Thyroid gland (tissue), 4 donors: ENCODE results near the gene VAMP8. TPM values are rescaled to one million over a fixed set of nuclear protein-coding genes. Genes with fewer than 3 reads are reported as not detected.
A peak's percentile ranks its signal among the peaks of the same experiment; 100 is the strongest.

Experiments used
- DNase-seq, 2 donors: peaks; one replicate each; pipeline ENCODE4 v3.0.0-alpha.2; 2019
- H3K27ac ChIP-seq, 3 donors: fragments of 200-600 bp; sonication (generic); 1 replicate in 2 of 3; 2 replicates in 1 of 3; pipeline ENCODE4 v1.5.1; 2016 to 2019; ENCODE audit warnings: mild to moderate bottlenecking in 1 of 3, moderate library complexity in 1 of 3
- H3K27me3 ChIP-seq: fragments of 200-600 bp; sonication (generic); one replicate; pipeline ENCODE4 v1.5.1; 2019
- H3K36me3 ChIP-seq, 2 donors: fragments of 200-600 bp; sonication (generic); one replicate each; pipeline ENCODE4 v1.5.1; 2016 to 2019
- H3K4me1 ChIP-seq, 2 donors: fragments of 200-600 bp; sonication (generic); one replicate each; pipeline ENCODE4 v1.5.1; 2017 to 2019
- H3K4me3 ChIP-seq, 3 donors: fragments of 200-600 bp; sonication (generic); replicated peaks in 1 of 3; 1 replicate in 2 of 3; 2 replicates in 1 of 3; pipeline ENCODE4 v1.5.1; 2016; ENCODE audit warnings: mild to moderate bottlenecking in 1 of 3
- H3K9me3 ChIP-seq: fragments of 200-600 bp; sonication (generic); one replicate; pipeline ENCODE4 v1.5.1; 2017
- POLR2A ChIP-seq, 2 donors: fragments of 450-650 bp; IDR thresholded peaks; one replicate each; pipeline ENCODE4 v1.6.1; 2017; ENCODE audit warnings: antibody characterized with exemption in 2 of 2, mild to moderate bottlenecking in 2 of 2, moderate library complexity in 1 of 2
- WGBS, 2 donors: methylation state at CpG; one replicate each; pipeline ENCODE4 v1.1.5; 2017; 5-methylcytosine and 5-hydroxymethylcytosine counted together
- intact Hi-C: fragments of 100-400 bp; cut with DNase I; formaldehyde crosslinking; loops from one replicate; pipeline ENCODE4 v1.15.1; 2023
- total RNA-seq, 4 donors: library from RNA; depleted of rRNA; stranded (reverse); fragments of >200 nt; gene quantifications; one replicate each; pipeline ENCODE4 v1.2.3, GENCODE V29; 2016
- TF ChIP-seq, protein P1 (sequence below), 6 experiments: fragments of 200-600 bp in 3 of 6; fragments of 450-650 bp in 3 of 6; sonication (generic) in 3 of 6; IDR thresholded peaks; one replicate each; pipeline ENCODE4 v1.5.1; 2016 to 2019; ENCODE audit warnings: antibody characterized with exemption in 6 of 6, mild to moderate bottlenecking in 2 of 6, inconsistent platforms in 1 of 6, moderate library complexity in 1 of 6

Gene VAMP8
- 100 to 1,000 TPM in 3 of 4 donors, 10 to 100 TPM in 1; 89.6 to 171 (median 121) TPM for total RNA-seq

DNA sequence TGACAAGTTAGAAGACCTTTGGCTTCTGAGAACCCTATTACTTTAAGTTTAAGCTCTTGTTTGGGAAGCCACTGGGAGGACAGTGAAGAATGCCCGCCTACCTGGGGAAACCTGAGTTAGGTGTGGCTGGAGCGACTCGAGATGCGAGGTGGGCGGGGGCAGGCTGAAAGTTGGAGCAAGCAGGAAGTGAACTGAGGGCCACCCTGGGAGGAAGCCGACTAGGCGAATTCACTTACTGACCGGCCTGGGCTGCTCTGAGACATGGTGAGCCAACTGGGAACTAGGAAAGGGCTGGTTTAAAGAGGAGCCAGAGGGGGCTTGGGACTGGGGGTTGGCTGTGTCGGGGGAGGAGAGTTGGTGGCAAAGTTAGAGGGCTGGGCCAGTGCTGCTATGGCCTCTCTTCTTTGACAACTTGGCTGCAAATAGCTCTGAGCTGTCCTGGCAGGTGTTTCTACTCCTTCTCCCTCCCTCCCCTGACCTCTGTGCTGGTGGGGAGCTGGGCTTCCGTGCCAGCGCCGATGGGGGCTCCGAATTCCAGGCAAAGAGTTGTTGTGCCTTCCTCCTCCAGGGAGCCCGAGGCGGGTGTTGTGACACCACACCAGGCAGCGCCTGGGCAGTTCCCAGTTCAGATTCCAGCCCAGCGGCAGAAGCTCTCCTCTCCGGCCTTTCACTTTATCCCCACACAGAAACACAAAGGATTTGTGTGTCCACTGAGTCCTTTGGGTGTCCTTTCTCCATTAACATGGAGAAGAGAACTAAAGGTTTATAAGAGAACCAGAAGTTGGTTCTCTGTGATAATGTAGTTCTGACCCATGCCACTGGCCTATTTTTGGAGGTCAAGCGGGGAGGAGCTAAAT is at the start of gene VAMP8:
Gene VAMP8, plus strand, starts transcription at position 201 of the 857 bp plus-strand sequence. Its CDS starts 61 bp downstream, at position 262.
- Histone ChIP-seq H3K27me3 (no peaks in the 10 kb centered on the region), H3K27ac (peak within 1 kb of the TSS; percentile 73 to 88 (median 79)), H3K4me3 (peak within 1 kb of the TSS; percentile 33 to 70 (median 42)), H3K4me1 (peaks cover 21 to 29% of the 10 kb centered on the region in 2 donors), H3K9me3 (no peaks in the 10 kb centered on the region), H3K36me3 (peaks cover 5 to 6% of the 10 kb centered on the region in 2 donors)
- DNase-seq = peak; percentile 92 to 93
- intact Hi-C loops = no loop called here
- 16 to 27% methylated on average over 18 to 19 of the region's 19 CpGs for WGBS, 2 donors
- TF ChIP-seq, protein P1, sequence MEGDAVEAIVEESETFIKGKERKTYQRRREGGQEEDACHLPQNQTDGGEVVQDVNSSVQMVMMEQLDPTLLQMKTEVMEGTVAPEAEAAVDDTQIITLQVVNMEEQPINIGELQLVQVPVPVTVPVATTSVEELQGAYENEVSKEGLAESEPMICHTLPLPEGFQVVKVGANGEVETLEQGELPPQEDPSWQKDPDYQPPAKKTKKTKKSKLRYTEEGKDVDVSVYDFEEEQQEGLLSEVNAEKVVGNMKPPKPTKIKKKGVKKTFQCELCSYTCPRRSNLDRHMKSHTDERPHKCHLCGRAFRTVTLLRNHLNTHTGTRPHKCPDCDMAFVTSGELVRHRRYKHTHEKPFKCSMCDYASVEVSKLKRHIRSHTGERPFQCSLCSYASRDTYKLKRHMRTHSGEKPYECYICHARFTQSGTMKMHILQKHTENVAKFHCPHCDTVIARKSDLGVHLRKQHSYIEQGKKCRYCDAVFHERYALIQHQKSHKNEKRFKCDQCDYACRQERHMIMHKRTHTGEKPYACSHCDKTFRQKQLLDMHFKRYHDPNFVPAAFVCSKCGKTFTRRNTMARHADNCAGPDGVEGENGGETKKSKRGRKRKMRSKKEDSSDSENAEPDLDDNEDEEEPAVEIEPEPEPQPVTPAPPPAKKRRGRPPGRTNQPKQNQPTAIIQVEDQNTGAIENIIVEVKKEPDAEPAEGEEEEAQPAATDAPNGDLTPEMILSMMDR (IDR thresholded peaks at IDR 0.05) = no peak
- TF ChIP-seq POLR2A (IDR thresholded peaks at IDR 0.05) = peak in 1 of 2 donors; percentile 76

DNA sequence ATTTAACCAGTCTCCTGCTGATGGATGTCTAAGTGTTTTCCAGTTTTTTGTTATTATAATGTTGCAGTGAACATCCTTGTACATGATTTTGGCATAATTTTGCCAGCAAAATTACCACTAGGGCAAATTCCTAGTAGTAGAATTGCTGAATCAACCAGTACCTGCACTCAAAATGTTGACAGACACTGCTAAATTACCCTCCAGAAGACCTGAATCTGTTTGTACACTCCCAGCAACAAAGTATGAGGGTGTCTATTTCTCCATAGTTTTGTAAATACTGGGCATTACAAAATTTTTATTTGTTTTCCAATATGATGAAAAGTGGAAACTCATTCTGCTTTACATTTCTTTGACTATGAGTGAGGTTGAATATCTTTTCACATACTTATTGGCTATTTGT is 49.6 kb upstream of the VAMP8 start:
- no peaks in the 10 kb centered on the region for H3K27me3 ChIP-seq
- intact Hi-C loops = no loop called here
- no peak overlapping the region for H3K27ac ChIP-seq
- DNase-seq = no peak
- H3K9me3 ChIP-seq = no peaks in the 10 kb centered on the region
- H3K36me3 ChIP-seq = no peaks in the 10 kb centered on the region
- no peak overlapping the region for H3K4me3 ChIP-seq
- no peak for TF ChIP-seq POLR2A (IDR thresholded peaks at IDR 0.05)
- TF ChIP-seq, protein P1 (IDR thresholded peaks at IDR 0.05) = no peak
- H3K4me1 ChIP-seq = peaks cover 0 to 3% of the 10 kb centered on the region in 2 donors

DNA sequence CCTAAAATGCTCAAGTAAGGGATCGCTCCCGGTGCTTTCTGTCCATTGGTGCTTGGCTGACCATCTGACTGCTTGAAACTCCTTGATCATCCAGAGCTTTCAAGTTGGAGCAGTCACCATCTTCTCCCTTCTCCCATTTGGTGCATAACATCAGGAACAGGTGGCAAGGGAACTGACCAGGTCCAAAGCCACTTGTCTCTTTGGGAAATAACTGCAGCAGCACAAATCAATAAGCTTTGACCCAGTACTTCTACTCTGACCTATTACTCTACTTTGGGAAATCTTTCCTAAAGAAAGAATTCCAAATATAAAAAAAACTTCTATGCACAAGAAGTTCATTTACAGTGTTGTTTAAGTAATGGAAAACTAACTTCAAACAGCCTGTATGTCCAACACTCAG is 49.0 kb upstream of the VAMP8 start:
- H3K4me3 ChIP-seq = no peak overlapping the region
- no peaks in the 10 kb centered on the region for H3K9me3 ChIP-seq
- intact Hi-C loops = no loop called here
- no peak overlapping the region for H3K27ac ChIP-seq
- TF ChIP-seq POLR2A (IDR thresholded peaks at IDR 0.05) = no peak
- TF ChIP-seq, protein P1 (IDR thresholded peaks at IDR 0.05) = no peak
- no peaks in the 10 kb centered on the region for H3K27me3 ChIP-seq
- no peak for DNase-seq
- peaks cover 0 to 3% of the 10 kb centered on the region in 2 donors for H3K4me1 ChIP-seq
- no peaks in the 10 kb centered on the region for H3K36me3 ChIP-seq
- WGBS, 2 donors = 88 to 100% methylated on average over 2 of the region's 2 CpGs

DNA sequence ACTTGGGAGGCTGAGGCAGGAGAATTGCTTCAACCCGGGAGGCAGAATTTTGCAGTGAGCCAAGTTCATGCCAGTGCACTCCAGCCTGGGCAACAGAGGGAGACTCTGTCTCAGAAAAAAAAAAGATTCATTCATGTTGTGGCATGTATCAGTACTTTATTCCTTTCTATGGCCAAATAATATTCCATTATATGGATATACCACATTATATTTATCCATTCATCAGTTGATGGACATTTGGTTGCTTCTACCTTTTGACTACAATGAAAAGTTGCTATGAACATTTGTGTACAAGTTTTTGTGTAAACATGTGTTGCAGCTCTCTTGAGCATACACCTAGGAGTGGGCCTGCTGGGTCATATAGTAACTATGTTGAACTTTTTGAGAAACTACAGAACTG is 47.6 kb upstream of the VAMP8 start:
- 88 to 95% methylated on average over 1 of the region's 1 CpG for WGBS, 2 donors
- Histone ChIP-seq H3K4me3 (no peak overlapping the region), H3K27ac (no peak overlapping the region), H3K27me3 (no peaks in the 10 kb centered on the region), H3K4me1 (no peaks in the 10 kb centered on the region), H3K9me3 (no peaks in the 10 kb centered on the region), H3K36me3 (no peaks in the 10 kb centered on the region)
- TF ChIP-seq, protein P1 (IDR thresholded peaks at IDR 0.05) = no peak
- TF ChIP-seq POLR2A (IDR thresholded peaks at IDR 0.05) = no peak
- intact Hi-C loops = no loop called here
- DNase-seq = no peak

DNA sequence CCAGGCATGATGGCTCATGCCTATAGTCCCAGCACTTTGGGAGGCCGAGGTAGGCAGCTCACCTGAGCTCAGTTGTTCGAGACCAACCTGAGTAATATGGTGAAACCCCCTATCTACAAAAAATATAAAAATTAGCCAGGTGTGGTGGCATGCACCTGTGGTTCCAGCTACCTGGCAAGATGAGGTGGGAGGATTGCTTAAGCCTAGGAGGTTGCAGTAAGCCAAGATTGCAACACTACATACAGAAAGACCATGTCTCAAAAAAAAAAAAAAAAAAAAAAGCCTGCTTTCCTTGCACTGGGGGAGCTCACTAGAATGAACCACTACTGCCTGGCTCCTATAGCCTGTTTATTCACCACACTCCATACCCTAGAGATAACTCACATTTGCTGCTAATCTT is 45.8 kb upstream of the VAMP8 start:
- no peaks in the 10 kb centered on the region for H3K27me3 ChIP-seq
- H3K4me1 ChIP-seq = no peaks in the 10 kb centered on the region
- intact Hi-C loops = no loop called here
- H3K27ac ChIP-seq = no peak overlapping the region
- DNase-seq = no peak
- TF ChIP-seq POLR2A (IDR thresholded peaks at IDR 0.05) = no peak
- TF ChIP-seq, protein P1 (IDR thresholded peaks at IDR 0.05) = no peak
- no peaks in the 10 kb centered on the region for H3K9me3 ChIP-seq
- WGBS, 2 donors = 50 to 100% methylated on average over 2 of the region's 2 CpGs
- H3K4me3 ChIP-seq = no peak overlapping the region
- no peaks in the 10 kb centered on the region for H3K36me3 ChIP-seq
